ENCODE measurements around the gene SPTAN1.
"Not testable (repeated sequence)": the region's sequence is repeated elsewhere in the genome, so short reads cannot be mapped to it uniquely, and the experiment has no call there.

Gene SPTAN1

DNA sequence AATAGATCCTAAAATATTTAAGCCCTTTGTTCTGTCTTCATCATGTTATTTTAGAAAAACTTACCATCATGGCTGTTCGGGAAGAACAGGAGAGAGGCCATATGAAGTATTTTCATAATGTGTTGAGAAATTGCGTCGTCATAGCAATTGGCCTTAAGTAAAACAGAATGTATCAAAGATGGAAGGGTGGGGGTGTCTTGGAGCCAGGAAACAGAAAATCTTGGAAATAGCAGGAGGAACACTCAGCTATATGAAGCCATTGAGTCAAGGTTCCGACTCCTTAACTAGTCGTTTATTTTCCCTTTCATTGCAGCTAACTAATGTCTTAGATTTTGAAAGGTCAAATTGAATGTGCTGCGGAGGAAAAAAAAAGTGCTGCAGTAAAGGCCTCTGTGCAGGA lies 1.3 kb downstream of the SPTAN1 start:
- no peak for DNase-seq

DNA sequence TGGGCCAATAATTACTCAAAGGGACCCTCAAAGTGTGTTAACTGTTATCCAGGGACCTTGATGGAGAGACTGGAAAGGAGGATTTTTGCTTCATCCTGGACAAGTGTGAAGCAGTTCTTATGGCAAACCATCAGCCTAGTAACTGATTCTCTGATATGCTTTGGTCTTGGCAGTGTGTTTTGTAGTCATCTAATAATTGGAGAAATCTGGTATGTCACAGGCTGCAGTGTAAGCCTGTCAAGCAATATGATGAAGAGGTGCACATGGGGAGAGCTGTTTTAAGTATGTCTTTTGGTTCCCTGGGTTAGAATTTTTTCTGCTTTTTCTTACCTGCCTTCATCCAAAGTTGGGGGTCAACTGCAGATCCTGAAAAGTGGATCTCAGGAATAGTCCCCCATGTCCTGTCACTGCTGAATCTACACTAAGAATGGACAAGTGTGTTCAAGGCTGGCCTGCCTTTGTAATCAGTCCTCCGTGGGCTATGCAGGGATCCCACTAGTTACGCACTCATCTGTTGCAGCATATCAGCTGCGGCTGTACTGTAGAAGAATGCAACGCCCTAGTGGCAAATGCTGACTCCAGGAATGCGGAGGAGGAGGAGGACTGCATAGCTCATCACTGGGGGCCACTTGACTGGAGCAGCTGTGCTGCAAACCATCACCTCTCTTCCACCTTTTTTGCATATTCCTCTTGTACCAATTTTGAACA lies 1.9 kb downstream of the SPTAN1 start:
- DNase-seq, result no peak

DNA sequence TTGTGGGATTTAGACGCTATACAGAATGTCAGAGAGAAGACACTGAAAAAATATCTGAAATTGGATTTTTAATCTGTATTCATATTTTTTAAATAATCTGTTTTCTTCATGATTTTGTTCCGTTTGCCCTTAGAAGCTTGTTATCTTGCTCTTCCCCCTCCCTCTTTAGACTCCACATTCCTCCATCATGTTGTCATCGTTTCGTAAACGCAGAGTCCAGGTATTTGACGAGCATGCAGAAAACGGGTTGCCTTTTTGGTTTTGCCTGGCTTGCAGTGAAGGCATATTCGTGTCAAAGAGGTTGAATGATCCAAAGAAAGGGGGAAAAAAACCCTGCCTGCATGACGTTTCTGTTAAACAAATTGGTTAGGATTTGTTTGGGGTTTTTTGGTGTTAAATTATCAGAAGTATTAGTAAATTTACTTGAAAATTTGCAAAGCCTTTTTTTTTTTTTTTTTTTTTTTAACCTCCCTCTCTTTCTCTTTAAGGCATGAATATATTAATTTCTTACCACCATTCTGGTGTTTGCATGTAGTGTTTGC lies 2.9 kb downstream of the SPTAN1 start:
- no peak for DNase-seq

DNA sequence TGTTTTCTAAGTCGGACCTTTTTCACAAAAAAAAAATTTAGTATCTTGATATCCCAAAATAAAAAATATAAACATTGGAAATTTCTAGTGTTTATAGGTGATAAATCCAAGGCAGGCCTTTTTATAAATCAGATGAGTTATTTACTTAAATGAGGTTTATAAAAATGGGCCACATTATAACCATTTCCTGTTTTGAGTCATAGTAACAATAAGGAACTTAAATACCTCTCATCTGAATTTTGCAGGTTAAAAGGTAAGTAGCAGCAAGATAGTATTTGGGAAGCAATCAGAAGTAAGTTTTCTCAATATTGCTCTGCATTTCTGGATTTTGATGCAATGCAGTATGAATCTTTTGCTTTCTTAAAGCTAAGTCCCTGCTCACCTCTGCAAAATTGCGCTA lies 3.9 kb downstream of the SPTAN1 start:
- DNase-seq, result no peak

DNA sequence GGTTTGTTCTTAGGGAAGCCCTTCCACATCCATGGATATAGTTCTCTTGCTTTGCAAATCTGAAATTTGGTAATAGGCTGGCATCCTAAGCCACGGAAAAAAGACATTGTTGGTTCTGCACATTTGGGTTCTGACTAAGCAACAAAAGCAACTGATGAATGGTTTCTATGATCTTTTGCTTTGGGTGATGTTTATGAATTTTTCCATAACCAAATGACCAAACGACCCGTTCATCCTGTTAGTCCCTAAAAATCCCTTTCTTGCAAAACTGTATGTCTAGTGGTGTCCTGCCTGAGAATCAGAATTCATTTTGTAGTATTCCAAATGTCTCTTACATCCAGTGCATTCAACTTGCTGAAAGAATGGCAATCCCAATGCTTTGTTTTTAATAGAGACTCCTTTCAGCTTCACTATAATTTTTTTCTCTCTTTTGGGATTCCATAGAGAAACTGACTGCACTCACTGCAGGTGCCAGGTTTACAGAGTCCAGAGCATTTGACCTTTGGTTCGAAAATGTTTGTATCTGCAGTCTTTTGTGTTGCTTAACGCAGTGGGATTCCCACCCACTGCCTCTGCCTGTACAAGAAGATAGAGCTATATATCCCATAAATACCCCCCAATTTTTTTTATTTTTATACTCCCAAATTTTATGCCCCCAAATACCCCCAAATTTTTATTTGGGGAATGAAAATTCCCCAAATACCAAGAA lies 4.7 kb downstream of the SPTAN1 start:
- DNase-seq, result no peak

DNA sequence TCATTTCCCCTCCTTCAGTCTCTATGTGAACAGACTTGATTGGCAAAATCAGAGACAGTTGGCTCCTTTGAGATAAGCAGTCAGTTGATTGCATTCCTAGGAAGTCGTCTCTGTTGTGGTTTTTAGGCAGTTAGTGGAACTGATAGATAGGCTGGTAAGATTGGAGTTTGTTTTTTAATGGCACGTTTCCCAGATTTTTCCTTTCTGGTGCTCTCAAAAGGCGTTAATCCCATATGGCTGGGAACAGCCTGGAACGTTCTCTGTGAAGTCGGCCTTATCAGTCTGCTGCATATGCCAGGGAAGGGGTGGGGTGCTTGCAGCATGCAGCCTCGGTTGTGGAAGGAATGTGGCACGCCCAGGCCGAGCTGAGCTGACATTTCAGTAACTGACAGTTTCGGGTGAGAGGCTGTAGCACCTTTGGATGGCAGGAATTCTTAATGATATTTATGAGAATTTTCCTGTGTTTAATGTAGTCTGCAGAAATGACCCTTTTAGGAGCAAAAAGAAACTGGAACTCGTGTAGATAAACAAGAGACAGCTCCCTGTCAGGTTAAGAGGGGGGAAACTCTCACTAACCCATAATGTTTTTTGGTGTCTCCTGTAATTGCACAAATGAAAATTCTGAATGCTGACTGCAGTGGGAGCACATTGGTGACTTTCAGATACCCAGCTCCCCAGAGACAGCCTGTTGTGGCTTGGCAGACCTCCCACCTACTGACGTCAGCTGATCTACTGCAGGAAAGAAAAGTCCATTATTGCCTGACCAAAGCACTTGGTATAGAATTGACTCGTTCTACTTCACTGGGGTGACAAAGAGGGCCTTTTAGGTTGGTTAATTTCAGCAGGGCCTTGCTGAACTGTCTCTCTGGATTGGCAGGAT lies 6.3 kb downstream of the SPTAN1 start:
- DNase-seq, result peak; percentile 69

DNA sequence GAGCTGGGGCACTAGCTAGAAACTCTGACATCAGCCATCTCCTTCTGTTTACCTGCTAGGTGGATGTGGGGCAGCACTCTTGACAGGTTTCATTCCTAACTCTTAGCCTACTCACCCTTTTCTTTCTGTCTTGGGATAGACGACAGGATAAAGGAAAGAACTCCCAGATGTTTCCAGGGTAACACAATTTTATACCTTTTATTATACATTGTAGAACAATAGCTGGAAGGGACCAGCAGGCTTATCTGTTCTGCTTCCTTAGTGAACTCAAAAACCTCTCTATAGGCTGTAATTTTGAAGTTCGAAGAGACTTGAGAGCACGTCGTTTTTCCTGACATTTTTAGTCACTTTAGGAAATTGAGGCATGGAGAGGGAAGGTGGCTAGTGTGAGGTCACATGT lies 13.2 kb downstream of the SPTAN1 start:
- no peak for DNase-seq

DNA sequence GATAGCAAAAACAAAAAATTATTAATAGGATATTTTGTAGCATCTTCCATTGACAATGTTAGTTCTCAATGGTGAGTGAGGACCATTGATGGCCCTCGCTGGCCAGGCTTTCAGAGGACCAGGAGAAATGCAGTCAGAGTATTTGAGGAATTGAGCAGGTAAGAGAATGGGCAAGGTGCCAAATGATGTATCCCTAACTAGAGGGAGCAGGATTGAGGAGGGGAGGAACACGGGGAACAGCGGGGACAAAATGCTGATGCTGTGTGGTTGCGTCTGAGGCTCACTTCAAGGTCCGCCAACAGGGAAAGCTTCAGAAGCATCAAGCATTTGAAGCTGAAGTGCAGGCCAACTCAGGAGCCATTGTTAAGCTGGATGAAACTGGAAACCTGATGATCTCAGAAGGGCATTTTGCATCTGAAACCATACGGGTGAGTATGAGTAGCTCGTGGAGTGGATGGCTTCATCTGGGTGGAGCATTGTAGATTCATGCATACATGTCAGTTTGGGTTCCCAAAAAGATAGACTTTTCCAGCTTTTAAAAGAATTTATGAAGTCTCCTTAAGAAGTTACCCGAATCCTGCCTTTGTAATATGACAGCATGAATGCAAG lies 16.2 kb downstream of the SPTAN1 start:
- DNase-seq, result no peak

DNA sequence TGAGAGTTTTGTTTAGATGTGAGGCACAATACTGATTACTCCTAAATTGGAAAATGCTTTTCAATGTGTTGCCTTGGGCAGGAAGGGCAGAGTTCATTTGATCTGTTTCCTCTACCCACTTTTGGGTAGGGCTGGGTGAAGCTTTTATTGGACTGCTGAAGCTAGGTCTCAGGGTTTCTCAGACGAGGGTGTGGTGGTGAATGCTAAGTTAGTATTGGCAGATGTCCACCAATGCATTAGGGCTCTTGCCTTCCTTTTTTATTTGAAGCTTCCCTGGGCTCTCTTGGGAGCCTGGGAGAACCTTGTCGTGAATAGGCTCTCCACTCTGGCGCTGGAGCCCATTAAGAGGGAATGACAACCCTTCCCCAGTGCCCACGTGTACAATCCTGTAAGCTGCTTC lies 23.1 kb downstream of the SPTAN1 start:
- no peak for DNase-seq

DNA sequence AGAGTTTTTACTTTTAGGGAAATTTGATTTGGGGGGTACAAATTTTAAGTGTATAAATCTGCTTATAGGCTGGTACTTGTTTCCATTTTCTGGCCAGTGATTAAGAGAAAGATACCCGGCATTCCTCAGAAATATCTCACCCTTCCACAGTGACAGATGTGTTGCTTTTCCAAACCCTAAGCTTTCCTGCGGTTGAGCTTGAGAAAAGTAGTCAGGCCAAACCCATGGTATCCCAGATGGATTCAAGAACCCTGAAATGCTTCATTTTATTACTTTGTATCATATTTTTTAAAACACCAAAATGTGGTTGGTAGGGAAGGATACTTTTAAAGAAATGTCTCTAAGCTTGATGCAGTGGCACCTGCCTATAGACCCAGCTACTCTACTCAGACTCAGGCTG lies 23.5 kb downstream of the SPTAN1 start:
- no peak for DNase-seq

DNA sequence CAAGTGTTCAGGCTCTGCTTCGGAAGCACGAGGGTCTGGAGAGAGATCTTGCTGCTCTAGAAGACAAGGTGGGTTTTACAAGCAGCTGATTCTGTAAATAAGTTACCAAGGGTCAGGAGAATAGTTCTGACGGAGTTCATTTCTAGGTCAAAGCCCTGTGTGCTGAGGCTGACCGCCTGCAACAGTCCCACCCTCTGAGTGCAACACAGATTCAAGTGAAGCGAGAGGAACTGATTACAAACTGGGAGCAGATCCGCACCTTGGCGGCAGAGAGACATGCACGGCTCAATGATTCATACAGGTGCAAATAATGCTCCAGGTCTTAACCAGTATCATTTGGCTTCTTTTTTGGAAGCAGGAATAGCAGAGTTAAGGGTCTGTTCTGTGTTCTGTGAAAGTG lies 24.8 kb downstream of the SPTAN1 start:
- DNase-seq, result no peak

DNA sequence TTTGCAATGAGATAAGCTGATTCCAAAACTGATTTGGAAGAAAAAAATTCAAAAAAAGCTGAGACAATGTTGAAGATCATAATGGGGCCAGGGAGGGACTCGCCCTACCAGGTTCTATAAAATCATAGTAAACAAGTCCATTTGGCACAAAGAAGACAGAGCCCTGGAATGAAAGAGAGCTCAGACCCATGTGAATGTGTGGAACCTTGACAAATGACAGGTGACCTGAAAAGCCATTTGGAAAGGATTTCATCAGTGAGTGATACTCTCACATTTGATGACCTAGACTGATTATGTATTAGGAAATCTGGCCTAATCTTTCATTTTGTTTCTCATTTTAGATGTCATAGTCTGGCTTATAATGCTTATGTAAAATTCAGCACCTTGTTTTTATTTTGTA lies 26.8 kb downstream of the SPTAN1 start:
- no peak for DNase-seq

DNA sequence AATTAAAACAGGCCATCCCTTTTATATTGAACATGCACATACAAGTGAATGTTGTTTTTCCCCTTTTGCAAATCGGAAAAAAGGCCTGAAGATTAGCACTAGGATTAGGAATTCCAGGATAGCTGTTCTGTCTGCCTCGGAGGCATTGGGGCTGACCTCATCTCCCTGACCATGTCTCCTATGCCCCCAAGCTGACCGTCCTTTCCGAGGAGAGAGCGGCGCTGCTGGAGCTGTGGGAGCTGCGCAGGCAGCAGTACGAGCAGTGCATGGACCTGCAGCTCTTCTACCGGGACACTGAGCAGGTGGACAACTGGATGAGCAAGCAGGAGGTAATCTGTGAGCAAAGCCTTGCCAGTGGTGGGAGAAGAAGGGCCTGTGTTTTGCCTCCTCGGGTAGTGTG lies 28.3 kb downstream of the SPTAN1 start:
- DNase-seq, result no peak

DNA sequence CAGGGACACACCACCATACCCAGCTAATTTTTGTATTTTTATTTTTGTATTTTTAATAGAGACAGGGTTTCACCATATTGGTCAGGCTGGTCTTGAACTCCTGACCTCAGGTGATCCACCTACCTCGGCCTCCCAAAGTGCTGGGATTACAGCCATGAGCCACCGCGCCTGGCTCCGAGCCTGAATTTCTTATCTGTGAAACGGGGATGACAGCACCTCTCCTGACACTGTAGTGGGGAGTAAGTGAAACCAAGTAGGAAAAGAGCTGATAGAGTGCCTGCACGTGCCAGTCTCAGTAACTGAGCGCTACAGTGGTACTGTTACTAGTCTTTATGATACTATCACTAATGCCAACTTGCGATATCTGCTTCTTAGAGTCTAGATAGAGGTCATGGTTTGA lies 32.8 kb downstream of the SPTAN1 start:
- not testable (repeated sequence) for DNase-seq

DNA sequence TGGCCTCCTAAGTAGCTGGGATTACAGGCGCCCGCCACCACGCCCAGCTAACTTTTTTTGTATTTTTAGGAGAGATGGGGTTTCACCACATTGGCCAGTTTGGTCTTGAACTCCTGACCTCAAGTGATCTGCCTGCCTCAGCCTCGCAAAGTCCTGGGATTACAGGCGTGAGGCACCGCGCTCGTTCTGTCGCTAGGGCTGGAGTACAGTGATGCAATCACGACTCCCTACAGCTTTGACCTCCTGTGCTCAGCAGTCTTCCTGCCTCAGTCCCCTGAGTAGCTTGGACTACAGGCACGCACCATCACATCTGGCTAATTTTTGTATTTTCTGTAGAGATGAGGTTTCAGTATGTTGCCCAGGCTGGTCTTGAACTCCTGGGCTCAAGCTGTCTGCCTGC lies 34.5 kb downstream of the SPTAN1 start:
- not testable (repeated sequence) for DNase-seq

DNA sequence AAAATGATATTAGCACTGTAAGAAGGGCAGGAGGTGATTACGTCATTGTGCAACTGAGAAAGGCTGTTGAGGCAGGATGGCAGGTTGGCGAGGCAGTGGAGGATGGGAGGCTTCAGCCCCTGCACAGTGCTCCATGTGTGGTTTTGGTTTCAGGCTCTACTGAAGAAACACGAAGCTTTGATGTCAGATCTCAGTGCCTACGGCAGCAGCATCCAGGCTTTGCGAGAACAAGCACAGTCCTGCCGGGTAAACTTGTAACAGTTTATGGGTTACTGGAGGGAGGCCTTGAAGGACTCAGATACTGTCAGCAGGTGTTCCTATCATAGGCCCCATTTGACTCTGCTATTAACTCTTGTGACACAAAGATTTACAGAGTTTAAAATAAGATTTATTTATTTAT lies 35.1 kb downstream of the SPTAN1 start:
- no peak for DNase-seq

DNA sequence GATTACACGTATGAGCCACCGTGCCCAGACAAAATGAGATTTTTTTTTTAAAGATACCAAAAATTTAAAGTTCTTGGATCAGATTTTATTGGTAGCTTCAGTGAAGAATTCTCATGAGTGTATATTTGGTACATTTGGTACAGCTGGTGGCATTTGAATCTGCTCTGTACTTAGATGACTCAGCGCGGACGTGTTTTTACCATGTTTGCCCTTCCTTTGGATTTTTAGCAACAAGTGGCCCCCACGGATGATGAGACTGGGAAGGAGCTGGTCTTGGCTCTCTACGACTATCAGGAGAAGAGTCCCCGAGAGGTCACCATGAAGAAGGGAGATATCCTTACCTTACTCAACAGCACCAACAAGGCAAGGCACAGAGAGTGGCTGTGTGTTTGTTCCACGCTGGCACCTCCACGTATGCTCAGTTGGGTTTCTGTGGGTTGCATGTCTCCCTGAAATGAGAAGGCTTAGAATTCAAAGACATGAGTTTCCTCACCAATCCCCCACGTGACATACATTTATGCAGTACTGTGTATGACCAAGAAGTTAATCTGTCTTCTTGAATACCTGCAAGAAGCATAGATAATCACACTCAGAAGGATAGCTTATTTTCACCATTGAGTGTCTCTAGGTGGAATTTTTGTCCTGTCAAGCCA lies 36.3 kb downstream of the SPTAN1 start:
- no peak for DNase-seq

DNA sequence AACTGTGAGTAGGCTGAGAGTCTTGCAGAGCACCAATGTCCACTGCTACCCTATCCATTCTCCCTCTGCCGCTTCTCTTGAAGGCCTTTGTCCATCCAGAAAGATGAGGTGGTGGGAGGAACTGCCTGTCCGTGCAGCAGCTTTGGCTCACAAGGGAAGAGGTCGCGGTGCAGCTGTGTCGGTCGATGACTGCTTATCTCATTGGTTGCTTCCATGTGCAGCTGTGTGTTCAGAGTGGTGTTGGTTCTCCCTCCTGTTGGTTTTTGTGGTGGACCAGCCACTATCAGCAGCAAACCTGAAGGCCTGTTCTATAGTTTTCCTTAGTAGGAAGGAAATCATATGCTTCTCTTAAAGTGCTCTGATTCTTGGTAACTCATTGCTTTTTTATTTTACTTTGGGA lies 40.7 kb downstream of the SPTAN1 start:
- no peak for DNase-seq

DNA sequence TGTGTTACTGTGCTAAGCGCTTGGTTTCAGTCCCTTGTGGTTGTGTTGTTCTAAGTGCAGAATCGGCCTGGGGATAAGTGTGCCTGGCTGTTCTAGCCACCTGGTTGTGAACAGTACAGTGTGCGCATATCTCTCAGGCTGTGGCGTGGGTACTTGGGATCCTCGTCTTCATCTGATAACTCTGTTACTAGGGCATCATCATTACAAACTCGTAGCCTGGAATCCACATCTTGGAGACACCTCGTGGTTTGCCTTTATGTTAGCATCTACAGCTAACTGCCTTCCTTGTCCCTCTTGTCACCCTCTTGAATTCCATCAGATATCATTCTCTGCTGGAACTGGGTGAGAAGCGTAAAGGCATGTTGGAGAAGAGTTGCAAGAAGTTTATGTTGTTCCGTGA lies 41.5 kb downstream of the SPTAN1 start:
- DNase-seq, result no peak

DNA sequence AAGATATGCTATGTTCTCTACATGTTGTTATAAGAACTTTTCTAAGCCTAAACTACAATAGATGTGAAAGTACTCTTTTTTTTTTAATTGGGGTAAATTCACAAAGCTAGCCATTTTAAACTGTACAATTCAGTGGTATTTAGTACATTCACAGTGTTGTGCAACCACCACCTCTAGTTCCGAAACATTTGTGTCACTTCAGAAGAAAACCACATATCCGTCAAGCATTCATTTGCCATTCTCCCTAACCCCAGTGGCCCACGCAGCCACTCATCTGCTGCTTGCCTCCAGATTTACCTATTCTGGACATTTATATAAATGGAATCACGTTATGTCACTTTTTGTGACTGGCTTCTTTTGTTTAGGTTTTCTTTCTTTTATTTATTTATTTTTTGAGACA lies 43.1 kb downstream of the SPTAN1 start:
- DNase-seq, result no peak

DNA sequence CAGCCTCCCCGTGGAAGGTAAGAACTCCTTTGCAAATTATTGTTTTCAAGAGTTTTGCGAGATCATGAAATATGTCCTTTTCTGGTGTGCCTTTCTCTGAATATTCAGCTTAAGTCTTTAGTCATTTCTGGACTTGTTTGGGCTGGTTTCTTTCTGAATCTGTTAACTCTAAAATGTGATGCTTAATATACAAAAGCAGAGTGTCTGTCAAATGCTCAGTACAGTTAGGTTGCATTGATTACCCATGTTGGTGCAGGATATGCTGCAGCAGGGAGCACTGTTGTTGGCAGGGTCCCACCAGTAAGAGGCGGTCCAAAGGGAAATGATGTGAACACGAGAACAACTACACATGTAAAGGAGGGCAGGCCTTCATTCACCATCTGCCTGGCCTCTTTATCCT lies 47.7 kb downstream of the SPTAN1 start:
- no peak for DNase-seq

DNA sequence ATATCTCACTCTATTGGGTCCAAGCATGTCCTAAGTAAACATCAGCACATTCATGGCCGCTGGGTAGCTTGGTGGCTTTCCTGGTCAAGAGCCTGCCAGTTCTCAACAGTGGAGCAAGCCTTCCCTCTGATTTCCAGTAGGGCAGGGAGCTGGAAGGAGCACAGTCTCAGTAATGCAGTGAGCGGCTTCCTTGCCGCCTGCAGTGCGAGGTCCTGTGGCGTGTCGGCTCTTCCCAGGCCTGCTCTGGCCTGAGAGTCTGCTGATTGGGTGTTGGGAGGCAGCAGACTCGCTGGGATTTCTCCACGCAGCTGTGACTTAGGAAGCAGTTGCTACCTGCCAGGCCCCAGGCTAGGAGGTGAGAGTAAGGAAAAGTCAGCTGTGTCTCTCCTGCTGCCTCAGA lies 51.3 kb downstream of the SPTAN1 start:
- no peak for DNase-seq
